C4-2B (cell line): Measurements from ENCODE around the gene NEURL3.

ENCODE experiments used
- H3K27ac ChIP-seq: fragments of 450-650 bp; 2 replicates; pipeline ENCODE4 v1.5.1; 2017
- ZFX ChIP-seq: fragments of 450-650 bp; IDR thresholded peaks from 2 replicates; pipeline ENCODE4 v1.6.1; 2017
- TF ChIP-seq, protein P1 (sequence below): fragments of 450-650 bp; conservative IDR thresholded peaks from 2 replicates; pipeline ENCODE4 v1.5.1; 2017; ENCODE audit warnings: mild to moderate bottlenecking

The NEURL3 gene

DNA sequence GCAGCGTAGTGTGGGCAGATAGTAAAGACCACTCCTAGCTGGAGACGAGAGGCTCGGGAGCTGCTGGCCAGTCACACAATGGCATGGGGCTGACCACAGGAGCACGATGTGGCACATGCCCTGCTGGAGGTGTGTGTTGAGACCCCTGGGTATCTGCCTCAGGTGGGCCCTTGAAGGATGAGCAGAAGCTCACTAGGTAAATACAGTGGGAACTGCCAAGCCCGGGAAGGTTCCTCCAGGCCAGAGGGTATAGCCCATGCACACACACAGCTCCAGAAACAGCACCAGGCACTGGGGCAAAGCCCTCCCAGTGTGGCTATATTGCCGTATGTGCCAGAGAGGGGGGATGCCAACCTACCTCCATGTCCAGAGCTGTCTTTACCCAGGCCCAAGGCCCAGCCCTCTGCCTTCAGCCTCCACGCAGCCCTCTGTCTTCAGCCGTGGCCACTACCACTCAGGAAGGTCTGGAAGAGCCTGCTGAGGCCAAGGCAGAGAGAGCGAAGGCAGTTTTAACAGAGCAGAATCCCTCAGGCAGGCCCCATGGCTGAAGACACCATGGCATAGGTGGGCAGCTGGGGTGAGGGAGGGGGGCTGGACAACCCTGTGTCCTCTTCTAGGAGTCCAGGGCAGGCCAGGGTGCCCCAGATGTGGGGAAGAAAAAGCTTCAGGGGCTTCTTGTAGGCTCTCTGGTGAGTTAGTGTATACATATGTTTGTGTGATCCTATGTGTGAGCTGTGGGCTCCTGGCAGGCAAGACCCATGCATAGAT lies 24.4 kb upstream of the NEURL3 start:
- TF ChIP-seq, protein P1, sequence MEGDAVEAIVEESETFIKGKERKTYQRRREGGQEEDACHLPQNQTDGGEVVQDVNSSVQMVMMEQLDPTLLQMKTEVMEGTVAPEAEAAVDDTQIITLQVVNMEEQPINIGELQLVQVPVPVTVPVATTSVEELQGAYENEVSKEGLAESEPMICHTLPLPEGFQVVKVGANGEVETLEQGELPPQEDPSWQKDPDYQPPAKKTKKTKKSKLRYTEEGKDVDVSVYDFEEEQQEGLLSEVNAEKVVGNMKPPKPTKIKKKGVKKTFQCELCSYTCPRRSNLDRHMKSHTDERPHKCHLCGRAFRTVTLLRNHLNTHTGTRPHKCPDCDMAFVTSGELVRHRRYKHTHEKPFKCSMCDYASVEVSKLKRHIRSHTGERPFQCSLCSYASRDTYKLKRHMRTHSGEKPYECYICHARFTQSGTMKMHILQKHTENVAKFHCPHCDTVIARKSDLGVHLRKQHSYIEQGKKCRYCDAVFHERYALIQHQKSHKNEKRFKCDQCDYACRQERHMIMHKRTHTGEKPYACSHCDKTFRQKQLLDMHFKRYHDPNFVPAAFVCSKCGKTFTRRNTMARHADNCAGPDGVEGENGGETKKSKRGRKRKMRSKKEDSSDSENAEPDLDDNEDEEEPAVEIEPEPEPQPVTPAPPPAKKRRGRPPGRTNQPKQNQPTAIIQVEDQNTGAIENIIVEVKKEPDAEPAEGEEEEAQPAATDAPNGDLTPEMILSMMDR = no peak
- no peak for TF ChIP-seq ZFX
- H3K27ac ChIP-seq = no peak overlapping the region

DNA sequence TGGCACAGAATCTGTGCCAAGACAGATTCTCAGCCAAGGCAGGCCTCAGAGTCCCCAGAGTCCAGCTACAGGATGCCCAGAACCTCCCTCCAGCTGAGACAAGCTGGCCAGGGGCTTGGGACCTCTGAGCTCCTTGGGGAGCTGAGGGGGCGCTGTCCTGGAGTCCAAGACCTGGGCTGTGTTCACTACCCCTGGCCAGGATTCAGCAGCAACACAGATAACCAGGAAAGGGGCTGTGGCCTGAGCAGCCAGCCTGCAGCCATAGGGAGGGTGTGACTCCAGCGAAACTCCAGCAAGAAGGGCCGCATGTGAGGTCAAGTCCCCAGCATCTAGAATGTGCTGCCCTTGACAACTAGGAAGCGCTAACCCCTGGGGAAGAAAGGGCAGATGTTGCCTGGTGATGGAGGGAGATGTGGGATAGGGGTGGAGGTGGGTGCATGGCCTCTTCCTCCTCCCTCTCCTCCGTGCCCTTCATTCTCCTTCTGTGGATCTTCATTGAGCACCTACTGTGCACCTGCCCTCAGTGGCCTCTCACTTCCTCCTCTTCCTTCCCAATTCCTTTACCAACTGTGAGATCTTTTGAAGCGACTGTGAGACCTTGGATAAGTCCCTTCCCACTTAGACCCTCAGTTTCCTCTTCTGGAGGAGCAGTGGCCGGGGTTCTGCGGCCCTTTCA lies 23.7 kb upstream of the NEURL3 start:
- TF ChIP-seq ZFX = no peak
- TF ChIP-seq, protein P1 = no peak
- H3K27ac ChIP-seq = no peak overlapping the region

DNA sequence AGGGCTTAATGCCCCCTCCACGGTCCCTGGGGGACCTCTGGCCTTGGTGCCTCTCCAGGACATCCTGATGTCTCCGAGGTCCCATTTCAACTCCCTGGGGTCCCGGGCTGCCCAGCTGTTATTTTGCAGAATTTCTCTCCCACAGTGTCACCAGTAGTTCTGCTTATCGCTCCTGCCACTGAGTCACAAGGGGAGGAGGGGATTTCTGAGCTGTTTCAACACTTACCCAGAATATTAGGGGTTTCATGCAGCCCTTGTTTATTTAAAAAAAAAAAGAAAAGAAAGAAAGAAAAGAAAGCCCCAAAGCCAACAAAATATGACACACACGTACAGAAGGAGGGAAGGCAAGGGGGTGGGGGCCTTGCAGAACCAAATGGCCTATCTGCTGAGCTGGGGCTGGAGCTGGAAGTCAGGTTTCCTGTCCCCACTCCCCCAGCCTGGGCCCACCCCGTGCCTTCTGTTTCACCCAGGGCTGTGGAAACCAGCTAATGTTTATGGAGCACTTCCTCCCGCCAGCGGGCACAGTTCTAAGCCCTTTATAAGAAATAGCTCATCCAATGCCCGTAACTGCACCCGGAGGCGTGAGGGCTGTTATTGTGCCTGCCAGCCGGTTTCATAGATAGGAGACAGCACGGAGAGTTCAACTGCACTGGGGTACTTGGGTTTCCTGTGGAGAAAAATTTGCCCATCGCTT lies 23.0 kb upstream of the NEURL3 start:
- no peak overlapping the region for H3K27ac ChIP-seq
- TF ChIP-seq, protein P1 = no peak
- no peak for TF ChIP-seq ZFX

DNA sequence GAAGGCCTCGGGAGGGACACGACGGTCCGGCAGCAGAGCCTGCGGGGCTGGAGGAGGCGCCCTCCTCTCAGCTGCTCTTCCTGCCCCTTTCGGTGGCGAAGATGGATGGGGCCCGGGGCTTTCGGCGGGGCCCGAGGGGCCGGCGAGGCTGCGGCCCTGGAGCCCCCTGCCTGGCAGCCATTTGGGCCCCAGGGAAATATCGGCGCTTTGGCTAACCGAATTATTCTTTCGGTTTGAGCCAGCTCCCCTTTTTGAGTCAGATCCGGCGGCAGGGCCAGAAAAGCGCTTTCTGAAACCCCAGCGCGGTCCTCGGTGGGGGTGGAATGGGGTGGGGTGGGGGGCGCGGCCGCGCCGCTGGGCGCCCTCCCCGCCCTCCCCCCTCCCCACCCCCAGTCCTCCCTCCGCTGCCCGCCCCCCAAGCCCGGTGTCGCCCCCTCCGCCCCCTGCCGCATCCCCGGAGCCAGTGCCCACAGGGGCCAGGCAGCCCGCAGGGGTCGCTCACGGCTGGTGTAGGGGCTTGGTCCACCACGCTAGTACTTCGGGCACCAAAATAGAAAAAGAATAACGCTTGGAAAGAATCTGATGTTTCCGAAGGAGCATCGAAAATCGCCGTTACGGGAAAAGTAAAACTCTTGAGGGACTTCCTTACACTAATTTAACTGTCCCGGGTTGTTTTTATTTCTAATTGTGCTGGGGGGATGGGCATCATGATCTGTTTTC lies 22.3 kb upstream of the NEURL3 start:
- H3K27ac ChIP-seq = no peak overlapping the region
- TF ChIP-seq, protein P1 = no peak
- no peak for TF ChIP-seq ZFX

DNA sequence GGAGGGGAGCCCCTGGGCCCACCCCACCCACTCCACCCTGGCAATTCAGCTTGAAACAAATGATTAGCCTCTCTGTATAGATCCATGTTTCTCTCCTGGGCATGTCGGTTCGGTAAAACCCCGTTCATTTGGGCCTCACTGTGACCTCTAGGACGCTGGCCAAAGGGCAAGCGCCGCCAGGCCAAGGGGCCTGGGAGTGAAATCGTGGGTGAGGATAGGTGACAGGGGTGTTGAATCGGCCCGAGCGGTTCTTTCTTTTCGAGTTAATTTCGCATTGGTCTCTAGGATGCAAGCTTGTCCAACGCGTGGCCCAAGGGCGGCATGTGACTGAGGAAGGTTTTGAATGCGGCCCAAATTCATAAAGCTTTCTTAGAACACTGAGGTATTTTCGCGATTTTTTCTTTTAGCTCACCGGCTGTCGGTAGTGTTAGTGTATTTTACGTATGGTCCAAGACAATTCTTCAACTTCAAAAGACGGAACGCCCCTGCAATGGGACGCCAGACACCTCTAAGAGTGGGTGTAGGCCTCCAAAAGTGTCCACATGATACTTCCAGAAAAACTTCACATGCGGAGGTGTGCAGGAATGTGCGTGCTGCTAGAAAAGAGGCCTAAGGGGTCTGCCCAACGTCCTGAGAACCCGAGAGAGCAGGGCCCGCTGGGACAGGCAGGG lies 21.6 kb upstream of the NEURL3 start:
- H3K27ac ChIP-seq = no peak overlapping the region
- TF ChIP-seq ZFX = no peak
- TF ChIP-seq, protein P1 = no peak

DNA sequence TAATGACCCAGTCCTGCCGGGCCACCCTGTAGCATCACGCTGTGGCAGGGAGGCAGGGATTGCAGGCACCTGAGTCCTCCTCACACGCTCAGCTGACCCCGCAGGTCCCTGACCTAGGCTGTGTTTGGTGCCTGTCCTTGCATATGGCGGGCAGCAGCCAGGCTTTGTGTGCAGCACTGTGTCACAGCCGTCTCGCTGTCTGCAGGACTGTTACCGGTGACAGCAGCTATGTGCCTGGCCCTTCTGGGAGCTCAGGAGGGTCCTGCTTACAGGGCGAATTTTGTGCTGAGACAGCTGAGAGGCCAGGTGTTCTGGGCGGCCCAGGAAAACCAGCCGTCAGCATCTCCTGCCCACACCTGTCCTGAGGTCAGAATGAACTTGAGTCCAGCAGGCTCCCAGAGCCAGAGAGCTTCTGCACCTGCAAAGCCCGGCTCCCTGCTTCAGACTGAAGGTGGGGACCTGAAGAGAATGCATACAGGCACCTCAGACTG lies 21.0 kb upstream of the NEURL3 start:
- H3K27ac ChIP-seq = no peak overlapping the region
- no peak for TF ChIP-seq ZFX

DNA sequence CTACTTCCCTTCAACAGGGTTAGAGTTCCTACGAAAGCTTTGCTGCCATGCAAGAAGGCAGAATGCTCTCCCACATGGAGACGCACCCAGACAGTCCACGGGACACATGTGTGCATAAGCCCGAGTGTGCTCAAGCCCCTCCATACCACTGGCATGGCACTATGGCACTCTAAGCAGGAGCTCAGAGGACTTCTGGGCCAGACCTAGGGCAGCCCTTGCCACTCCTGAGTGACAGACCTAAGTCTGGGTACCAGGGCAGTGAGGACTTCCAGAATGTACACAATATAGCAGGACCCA lies 20.0 kb upstream of the NEURL3 start:
- H3K27ac ChIP-seq = no peak overlapping the region

More for the DNA sequence above, 20.0 kb upstream of the NEURL3 start:
- TF ChIP-seq, protein P1 = no peak
- no peak for TF ChIP-seq ZFX
